Measurements from ENCODE around the gene SYNJ1. TPM values are rescaled to one million over a fixed set of nuclear protein-coding genes. Genes with fewer than 3 reads are reported as not detected.

The SYNJ1 gene
- total RNA-seq, 1 donor from 2014 or later, result 15.5 TPM

- TF ChIP-seq CTCF (IDR thresholded peaks at IDR 0.05), result no peak
- Mint-ChIP-seq H3K27ac (ENCODE audit: unreplicated experiment) (no peak overlapping the region), H3K36me3 (ENCODE audit: unreplicated experiment) (peaks cover 27% of the 10 kb centered on the region), H3K27me3 (ENCODE audit: unreplicated experiment) (no peaks in the 10 kb centered on the region), H3K4me3 (ENCODE audit: unreplicated experiment) (no peak overlapping the region), H3K4me1 (ENCODE audit: unreplicated experiment) (no peaks in the 10 kb centered on the region), H3K9me3 (ENCODE audit: unreplicated experiment) (no peaks in the 10 kb centered on the region)
- DNase-seq (ENCODE audit: extremely low spot score, unreplicated experiment), result no peak
These were observed 123.3 kb downstream of the SYNJ1 start for GRCh38 chr21:32604464-32604863.

- Mint-ChIP-seq H3K27ac (ENCODE audit: unreplicated experiment) (no peak overlapping the region), H3K36me3 (ENCODE audit: unreplicated experiment) (peaks cover 24% of the 10 kb centered on the region), H3K27me3 (ENCODE audit: unreplicated experiment) (no peaks in the 10 kb centered on the region), H3K9me3 (ENCODE audit: unreplicated experiment) (no peaks in the 10 kb centered on the region), H3K4me3 (ENCODE audit: unreplicated experiment) (no peak overlapping the region), H3K4me1 (ENCODE audit: unreplicated experiment) (no peaks in the 10 kb centered on the region)
- no peak for TF ChIP-seq CTCF (IDR thresholded peaks at IDR 0.05)
- DNase-seq (ENCODE audit: extremely low spot score, unreplicated experiment), result no peak
These were observed 124.7 kb downstream of the SYNJ1 start for GRCh38 chr21:32603131-32603530.

GRCh38 chr21:32602099-32602498, 125.7 kb downstream of the SYNJ1 start:
- no peak for TF ChIP-seq CTCF (IDR thresholded peaks at IDR 0.05)
- Mint-ChIP-seq H3K9me3 (ENCODE audit: unreplicated experiment) (no peaks in the 10 kb centered on the region), H3K27me3 (ENCODE audit: unreplicated experiment) (no peaks in the 10 kb centered on the region), H3K36me3 (ENCODE audit: unreplicated experiment) (peaks cover 24% of the 10 kb centered on the region), H3K4me1 (ENCODE audit: unreplicated experiment) (no peaks in the 10 kb centered on the region), H3K27ac (ENCODE audit: unreplicated experiment) (no peak overlapping the region), H3K4me3 (ENCODE audit: unreplicated experiment) (no peak overlapping the region)
- DNase-seq (ENCODE audit: extremely low spot score, unreplicated experiment), result no peak

- Mint-ChIP-seq H3K36me3 (ENCODE audit: unreplicated experiment) (peaks cover 14% of the 10 kb centered on the region), H3K27ac (ENCODE audit: unreplicated experiment) (no peak overlapping the region), H3K9me3 (ENCODE audit: unreplicated experiment) (no peaks in the 10 kb centered on the region), H3K27me3 (ENCODE audit: unreplicated experiment) (no peaks in the 10 kb centered on the region), H3K4me3 (ENCODE audit: unreplicated experiment) (no peak overlapping the region), H3K4me1 (ENCODE audit: unreplicated experiment) (no peaks in the 10 kb centered on the region)
- no peak for DNase-seq (ENCODE audit: extremely low spot score, unreplicated experiment)
- no peak for TF ChIP-seq CTCF (IDR thresholded peaks at IDR 0.05)
These were observed 128.3 kb downstream of the SYNJ1 start for GRCh38 chr21:32599526-32599925.

- no peak overlapping the region for H3K4me3 Mint-ChIP-seq (ENCODE audit: unreplicated experiment)
- H3K4me1 Mint-ChIP-seq (ENCODE audit: unreplicated experiment), result no peaks in the 10 kb centered on the region
- H3K9me3 Mint-ChIP-seq (ENCODE audit: unreplicated experiment), result no peaks in the 10 kb centered on the region
- no peaks in the 10 kb centered on the region for H3K27me3 Mint-ChIP-seq (ENCODE audit: unreplicated experiment)
- H3K27ac Mint-ChIP-seq (ENCODE audit: unreplicated experiment), result no peak overlapping the region
- no peak for DNase-seq (ENCODE audit: extremely low spot score, unreplicated experiment)
- H3K36me3 Mint-ChIP-seq (ENCODE audit: unreplicated experiment), result peaks cover 10% of the 10 kb centered on the region
- no peak for TF ChIP-seq CTCF (IDR thresholded peaks at IDR 0.05)
These were observed 128.7 kb downstream of the SYNJ1 start for GRCh38 chr21:32599091-32599490.
